ENCODE results near the gene CACNA2D2.

- TF ChIP-seq CTCF (conservative IDR thresholded peaks at IDR 0.05; ENCODE audit: low read length) (no peak), EZH2phosphoT487 (IDR thresholded peaks at IDR 0.05; ENCODE audit: borderline replicate concordance) (no peak)
These were observed 2.7 kb upstream of the CACNA2D2 start for GRCh38 chr3:50506169-50506568.
